Subcutaneous adipose tissue (tissue), 4 donors: Measurements from ENCODE around the gene AMZ1. TPM values are rescaled to one million over a fixed set of nuclear protein-coding genes. Genes with fewer than 3 reads are reported as not detected.

Source experiments
- CTCF ChIP-seq: fragments of 450-650 bp; IDR thresholded peaks from one replicate; pipeline ENCODE4 v1.5.1; 2016; ENCODE audit warnings: low read depth, mild to moderate bottlenecking, control low read depth, antibody characterized with exemption, moderate library complexity
- total RNA-seq, 4 donors: library from RNA; depleted of rRNA; stranded (reverse); fragments of >200 nt; gene quantifications; one replicate each; pipeline ENCODE4 v1.1.0, GENCODE V29; 2016

The AMZ1 gene
- total RNA-seq, 4 donors from 2014 or later: 0.19 to 0.68 (median 0.22) TPM; not detected in 1

- no peak for TF ChIP-seq CTCF
These were observed 45.1 kb downstream of the AMZ1 start for GRCh38 chr7:2732959-2733584.

GRCh38 chr7:2734084-2734686 lies 46.2 kb downstream of the AMZ1 start:
- TF ChIP-seq CTCF: no peak

- no peak for TF ChIP-seq CTCF
These were observed 47.0 kb downstream of the AMZ1 start for GRCh38 chr7:2734751-2735571.

- TF ChIP-seq CTCF: no peak
These were observed 47.7 kb downstream of the AMZ1 start for GRCh38 chr7:2735744-2736143.

- TF ChIP-seq CTCF: no peak
These were observed 48.5 kb downstream of the AMZ1 start for GRCh38 chr7:2736411-2736914.

GRCh38 chr7:2737771-2738540 lies 50.0 kb downstream of the AMZ1 start:
- no peak for TF ChIP-seq CTCF
